GM15510 (cell line): ENCODE data around the gene ERGIC1.

Experiments
- POLR2A ChIP-seq: IDR thresholded peaks from 3 replicates; pipeline ENCODE4 v1.6.1; 2011; ENCODE audit warnings: borderline replicate concordance; ENCODE audit not compliant: insufficient read length; ENCODE audit errors: extremely low read depth

Gene ERGIC1

DNA sequence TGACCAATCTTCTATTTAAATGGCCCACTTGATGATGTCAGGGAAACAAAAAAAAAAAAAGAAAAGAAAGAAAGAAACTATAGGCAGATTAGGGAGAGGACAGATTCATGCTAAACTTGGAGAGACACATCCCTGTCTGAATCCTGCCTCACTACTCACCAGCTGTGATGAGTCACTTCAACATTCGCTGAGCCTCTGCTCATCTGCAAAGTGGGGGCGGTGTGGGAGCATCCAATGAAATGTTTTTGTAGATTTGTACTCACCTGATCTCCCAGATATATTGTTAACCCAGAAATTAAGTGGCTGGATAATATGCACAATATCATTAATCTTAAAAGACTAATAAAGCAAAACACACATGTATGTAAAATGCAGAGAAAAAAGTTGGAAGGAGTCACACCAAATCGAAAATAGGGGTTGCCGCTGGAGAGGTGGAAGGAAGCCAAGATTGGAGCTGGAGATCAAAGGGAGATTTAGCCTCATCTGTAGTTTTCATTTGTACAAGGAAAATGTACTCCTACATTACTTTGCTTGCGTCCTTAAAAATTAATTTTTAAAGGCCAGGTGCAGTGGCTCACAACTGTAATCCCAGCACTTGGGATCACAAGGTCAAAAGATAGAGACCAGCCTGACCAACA is 17.0 kb upstream of the ERGIC1 start:
- TF ChIP-seq POLR2A = no peak

DNA sequence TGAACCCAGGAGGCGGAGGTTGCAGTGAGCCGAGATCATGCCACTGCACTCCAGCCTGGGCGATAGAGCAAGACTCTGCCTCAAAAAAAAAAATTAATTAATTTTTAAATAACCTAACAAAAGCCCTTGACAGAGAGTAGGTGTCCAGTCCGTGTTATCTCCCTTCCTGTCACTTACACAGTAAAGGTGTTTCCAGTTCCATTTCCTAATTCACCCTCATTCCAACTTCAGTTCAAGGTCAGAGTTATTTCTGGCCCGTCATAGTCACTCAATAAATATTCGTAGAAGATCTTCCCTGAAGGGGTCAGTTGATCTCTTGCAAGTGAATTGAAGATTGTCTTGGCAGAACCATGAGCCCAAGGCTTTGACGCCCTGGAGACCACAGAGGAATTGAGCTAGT is 16.4 kb upstream of the ERGIC1 start:
- TF ChIP-seq POLR2A = no peak

DNA sequence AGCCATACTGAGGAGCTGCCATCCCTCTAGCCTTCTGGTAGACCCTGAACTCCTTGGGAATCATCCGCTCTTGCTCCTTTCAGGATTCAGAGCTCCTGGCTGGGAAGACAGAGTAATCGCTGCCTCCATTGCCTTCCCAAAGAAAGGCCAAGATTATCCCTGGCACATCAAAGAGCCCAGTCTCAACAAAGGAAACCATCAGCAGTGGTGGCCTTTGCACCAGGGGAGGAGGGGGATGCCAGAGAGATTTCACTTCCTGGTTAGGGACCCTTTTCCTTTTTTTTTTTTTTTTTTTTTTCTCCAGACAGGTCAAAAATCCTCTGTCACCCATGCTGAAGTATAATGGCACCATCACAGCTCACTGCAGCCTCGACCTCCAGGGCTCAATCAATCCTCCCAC is 16.0 kb upstream of the ERGIC1 start:
- TF ChIP-seq POLR2A = no peak

DNA sequence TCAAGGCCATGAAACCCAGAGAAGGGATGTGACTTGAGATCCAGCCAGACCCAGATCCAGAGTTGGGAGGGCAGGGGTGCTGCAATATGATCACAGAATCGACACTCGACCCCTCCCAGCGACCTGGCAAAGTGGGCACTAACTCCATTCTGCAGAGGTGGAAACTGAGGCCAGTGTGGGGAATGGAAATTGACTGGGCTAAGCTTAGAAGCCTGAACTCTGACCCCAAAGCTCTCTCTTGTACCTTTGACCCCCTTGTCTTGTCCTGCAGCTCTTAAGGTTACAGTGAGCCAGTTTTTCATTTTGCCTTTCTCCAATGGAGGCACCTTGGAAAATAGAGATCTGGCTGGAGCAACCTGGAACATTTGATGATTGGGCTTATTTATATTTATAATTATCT is 14.5 kb upstream of the ERGIC1 start:
- TF ChIP-seq POLR2A = no peak

DNA sequence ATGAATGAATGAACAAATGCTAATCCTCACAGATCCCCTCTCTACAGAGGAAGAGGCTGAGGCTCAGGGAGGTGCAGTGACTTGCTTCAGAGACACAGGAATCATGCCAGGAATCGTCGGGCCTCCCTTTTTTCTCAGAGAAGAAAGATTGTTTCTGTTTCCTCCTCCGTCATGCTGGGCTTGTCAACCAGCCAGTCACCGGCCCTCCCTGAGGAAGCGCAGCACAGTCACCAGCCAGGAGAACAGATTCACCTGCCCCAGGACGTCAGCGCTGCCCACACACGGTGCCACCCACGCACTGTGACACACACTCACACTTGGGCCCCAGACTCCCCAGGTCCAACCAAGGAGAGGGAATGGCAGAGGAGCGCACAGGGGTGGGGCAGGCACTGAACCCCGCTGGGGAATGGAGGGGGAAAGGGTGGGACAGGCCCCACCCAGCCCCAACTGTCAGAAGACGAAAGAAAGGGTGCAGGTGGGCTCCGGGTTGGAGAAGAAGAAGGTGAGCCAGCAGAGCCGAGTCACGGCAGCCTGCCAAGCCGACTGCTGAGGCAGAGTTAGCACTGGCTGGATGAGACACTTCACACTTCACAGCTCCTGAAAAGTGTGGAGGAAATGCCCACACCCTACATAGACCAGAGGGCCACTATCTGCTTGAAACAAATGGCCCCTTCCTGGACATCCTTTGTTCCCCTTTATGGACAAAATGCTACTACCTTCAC is 13.8 kb upstream of the ERGIC1 start:
- no peak for TF ChIP-seq POLR2A

DNA sequence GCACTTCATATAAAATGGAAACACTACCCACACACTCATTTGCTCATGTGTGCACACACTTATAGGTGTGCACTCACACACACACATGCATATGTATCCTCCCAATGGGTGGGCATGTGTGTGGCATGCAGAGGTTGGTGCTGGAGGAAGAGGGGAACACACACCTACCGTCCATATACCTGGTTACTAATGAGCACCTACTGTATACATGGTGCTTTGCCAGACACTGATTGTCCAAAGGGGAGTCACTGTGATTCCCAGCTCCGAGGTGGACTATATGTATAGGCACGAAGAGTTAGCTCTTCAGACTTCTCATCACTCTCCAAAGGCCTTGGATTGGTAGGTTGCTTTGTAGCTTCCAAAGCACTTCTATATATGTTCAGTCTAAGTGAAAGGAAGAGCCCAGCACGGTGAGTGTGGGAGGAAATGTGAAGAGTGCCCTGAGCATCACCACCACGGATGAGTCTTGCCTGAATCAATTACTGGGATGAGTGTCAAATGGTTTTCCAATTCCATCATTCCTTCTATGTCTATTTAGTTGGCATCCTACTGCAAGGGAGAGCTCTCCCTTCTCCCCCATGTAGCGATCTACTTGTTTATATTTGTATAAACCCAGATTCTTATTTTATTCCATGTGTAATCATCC is 12.6 kb upstream of the ERGIC1 start:
- TF ChIP-seq POLR2A = no peak

DNA sequence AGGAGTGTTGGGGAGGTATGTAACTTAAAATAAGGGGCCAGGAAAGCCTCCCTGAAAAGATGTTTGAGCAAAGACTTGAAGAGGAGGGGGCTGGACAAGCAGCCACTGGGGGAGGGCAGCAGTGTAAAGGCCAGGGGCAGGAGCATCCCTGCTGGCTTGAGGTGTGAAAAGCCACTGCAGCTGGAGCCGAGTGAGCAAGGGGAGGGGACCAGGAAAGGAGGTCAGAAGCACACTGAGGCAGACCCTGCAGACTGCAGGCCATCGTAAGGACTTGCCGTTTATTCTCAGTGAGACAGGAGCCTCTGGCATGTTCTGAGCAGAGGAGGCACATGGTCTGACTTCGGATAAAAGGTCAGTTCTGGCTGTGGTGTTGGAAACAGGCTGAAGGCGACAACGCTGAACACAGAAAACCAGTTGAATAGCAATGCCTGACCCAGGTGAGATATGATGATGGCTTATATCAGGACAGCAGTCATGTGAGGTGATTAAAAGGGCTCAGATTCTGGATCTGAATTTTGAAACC is 10.2 kb upstream of the ERGIC1 start:
- TF ChIP-seq POLR2A = no peak

DNA sequence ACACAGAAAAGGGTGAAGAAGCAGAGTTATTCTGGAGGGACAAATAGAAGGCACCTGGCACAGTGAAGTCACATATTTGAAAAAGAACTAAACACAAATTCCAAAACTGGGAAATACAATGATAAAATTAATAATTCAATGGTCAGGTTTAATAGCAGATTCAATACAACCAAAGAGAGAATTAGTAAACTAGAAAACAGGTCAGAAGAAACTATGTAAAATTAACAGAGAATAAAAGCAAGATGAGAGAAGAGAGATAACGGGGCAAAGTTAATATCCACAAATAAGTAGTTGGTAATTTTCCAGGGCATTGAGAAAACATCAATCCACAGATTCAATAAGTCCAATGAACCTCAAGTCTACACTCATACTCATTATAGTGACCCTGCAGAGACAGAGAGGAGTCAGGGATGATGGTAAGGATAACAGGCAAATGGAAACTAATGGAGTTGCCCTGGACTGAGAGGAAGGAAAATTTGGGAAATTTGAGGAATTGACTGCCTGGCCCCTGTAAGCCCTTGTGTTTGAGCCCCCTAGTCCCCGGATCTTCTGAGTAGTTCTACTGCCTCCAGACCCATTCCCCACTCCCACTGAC is 8.3 kb upstream of the ERGIC1 start:
- no peak for TF ChIP-seq POLR2A

DNA sequence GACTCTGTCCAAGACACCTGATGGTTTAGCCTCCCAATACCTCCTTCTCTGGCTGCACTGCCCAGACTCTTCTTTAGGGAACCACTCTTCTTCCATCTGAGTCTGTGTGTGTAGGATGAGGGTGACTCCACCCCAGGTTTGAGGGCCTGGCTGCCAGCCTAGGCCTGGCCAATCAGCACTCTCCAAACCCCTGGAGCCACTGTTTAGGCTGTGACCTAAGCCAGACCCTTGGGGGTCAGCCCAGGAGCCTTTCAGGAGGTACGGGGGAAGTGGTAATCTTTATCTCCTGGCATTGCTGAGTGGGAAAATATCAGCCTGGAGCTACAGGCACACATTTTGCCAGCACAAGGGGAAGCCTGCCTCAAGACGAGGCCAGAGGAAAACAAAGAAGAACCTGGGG is 6.2 kb upstream of the ERGIC1 start:
- no peak for TF ChIP-seq POLR2A

DNA sequence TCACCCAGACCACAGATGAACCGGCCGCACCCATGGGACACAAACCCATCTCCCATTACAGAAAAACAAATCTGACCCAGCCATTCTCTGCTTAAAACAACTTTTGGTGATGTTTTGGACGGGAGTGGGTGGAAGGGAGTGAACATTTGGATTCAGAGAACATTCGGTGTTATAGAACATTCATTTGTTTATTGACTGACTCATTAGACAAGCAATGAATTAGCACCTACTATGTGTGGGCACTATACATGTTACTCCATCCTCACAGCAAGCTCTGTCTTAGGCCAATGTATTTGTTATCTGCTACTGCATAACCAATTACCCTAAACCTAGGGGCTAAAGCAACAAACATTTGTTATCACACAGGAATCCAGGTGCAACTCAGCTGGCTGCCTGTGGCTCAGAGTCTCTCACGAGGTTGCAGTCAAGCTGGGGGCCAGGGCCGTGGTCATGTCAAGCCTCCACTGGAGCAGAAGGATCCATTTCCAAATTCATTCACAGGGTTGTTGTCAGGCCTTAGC is 5.1 kb upstream of the ERGIC1 start:
- no peak for TF ChIP-seq POLR2A

DNA sequence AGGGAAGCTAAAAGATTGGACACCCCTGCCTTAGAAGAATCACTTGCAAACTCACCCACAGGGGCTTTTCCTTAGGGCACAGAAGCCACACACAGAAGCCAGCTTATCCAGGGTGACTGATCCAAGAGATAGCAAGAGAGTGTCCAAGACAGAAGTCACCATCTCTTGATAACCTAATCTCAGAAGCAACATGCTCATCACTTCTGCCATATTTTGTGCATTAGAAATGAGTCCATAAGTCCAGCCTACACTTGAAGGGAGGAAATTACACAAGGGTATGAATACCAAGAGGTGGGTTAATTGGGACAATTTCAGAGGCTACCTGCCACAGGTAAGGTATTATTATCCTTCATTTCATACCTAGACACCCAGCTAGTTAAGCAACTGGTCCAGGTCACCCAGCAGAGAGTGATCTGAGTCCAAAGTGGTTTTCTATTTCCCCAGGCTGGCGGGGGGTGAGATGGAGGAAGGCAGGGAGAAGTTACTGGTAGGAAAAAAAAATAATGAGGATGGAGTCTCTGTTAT is 3.7 kb upstream of the ERGIC1 start:
- TF ChIP-seq POLR2A = no peak

DNA sequence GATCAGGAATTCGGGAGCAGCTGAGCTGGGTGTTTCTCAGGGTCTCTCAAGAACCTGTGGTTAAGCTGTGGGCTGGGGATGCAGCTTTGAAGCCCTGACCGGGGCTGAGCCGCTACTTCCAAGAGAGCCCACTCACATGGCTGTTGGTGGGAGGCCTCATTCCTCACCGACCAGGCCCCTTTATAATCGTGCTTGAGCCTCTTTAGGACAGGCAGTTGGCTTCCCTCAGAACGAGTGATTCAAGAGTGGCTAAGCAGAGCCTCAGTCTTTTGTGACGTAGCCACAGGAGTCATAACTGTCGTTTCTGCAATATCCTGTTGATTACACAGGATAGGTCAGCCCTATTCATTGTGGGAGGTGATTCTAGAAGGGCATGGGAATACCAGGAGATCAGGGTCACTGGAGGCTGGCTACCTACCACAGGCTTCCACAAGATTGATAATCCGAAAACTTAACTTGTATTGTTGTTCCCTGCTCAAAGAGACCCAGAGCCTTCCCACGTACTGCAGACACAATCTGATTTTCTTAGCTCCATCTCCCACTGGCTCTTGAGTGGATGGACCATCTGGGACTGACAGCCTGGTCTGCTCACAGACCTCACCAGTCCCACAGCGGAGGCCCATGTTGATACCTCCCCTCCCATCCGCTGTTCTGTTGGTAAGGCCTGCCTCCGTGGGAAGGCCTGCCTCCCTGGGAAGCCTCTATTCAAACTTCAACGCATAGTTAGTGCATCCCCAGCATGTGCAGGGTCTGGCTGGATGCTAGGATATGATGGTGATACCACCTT is 3.0 kb upstream of the ERGIC1 start:
- no peak for TF ChIP-seq POLR2A

DNA sequence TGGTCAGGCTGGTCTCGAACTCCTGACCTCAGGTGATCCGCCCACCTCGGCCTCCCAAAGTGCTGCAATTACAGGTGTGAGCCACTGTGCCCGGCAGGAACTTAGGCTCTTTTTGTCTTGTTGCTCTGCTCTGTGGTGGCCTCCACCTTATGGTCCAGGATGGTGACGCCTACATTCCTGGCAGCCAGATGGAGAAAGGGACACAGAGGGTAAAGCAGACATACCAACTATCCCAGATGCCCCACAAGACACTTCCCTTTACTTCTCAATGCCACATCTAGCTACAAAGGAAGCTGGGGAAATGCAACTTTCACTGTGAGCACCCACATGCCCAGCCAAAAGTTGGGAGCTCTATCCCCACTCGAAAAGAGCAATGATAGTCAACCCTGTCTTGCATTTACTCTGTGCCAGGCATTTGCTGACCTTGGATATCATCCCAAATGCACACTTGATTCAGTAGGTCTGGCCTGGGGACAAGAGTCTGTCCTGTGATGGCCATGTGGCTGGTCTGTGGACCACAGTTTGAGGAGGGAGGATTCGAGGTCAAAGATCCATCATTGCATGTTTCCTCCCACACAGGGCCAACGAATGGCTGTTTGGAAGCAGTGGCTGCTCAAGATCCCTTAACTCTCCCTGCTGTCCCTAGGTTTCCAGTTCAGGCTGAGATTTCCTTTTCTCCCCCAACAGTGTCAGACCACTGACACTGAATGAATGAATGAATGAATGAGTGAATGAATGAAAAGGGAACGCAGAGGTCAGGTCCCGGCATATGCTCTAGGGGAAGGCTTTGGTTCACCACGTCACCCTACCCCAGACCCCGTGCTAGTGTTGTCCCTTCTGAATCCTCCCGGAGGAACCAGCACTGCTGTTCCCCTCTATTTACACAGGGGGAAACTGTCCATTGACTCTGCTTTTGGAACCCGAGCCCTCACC is 1.4 kb upstream of the ERGIC1 start:
- no peak for TF ChIP-seq POLR2A

DNA sequence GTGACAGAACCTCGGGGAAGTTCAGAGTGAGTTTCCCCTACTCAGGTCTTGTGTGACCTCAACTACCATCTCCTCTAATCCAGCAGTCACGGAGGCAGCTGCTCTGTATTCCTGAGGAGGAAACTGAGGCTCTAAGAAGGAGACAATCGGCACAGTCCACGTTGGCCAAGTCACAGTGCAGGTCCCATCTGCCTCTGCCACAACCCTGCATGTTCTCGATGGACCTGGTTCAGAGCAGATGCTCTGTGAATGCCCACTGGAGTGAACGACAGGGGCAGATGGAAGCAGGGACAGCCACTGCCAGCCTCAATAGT is 722 bp upstream of the ERGIC1 start:
- TF ChIP-seq POLR2A = no peak
